ENCODE data around the gene EFNA5.

DNA sequence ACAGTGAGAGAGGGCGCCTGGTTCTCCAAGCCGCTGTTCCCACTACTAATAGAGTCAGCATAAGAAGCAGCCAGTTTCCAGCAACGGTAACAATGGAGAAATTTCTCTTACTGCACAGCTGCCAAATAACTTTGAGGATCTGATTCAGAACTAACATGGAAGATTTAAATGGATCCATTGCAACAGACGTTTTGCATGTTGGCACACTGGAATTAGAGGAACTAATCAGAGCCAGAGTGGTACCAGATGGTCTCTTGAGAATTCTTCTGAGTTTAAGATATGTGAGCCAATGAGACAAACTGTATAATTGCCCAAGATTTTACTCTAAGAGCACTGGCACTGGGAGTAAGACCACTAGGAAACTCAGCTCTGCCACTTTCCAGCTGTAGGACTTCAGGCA, 186.5 kb downstream of the EFNA5 start:
- TF ChIP-seq, protein P1, sequence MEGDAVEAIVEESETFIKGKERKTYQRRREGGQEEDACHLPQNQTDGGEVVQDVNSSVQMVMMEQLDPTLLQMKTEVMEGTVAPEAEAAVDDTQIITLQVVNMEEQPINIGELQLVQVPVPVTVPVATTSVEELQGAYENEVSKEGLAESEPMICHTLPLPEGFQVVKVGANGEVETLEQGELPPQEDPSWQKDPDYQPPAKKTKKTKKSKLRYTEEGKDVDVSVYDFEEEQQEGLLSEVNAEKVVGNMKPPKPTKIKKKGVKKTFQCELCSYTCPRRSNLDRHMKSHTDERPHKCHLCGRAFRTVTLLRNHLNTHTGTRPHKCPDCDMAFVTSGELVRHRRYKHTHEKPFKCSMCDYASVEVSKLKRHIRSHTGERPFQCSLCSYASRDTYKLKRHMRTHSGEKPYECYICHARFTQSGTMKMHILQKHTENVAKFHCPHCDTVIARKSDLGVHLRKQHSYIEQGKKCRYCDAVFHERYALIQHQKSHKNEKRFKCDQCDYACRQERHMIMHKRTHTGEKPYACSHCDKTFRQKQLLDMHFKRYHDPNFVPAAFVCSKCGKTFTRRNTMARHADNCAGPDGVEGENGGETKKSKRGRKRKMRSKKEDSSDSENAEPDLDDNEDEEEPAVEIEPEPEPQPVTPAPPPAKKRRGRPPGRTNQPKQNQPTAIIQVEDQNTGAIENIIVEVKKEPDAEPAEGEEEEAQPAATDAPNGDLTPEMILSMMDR (IDR thresholded peaks at IDR 0.05) = no peak
- TF ChIP-seq EP300 (IDR thresholded peaks at IDR 0.05) = no peak
- no peak for TF ChIP-seq POLR2A (IDR thresholded peaks at IDR 0.05)
- TF ChIP-seq POLR2AphosphoS5 (IDR thresholded peaks at IDR 0.05) = no peak

Measured in gastroesophageal sphincter (tissue), 3 donors.